ENCODE data around the gene PLCB1. TPM values are rescaled to one million over a fixed set of nuclear protein-coding genes. Genes with fewer than 3 reads are reported as not detected.

PLCB1 gene
- total RNA-seq, 1 donor from 2014 or later, result 10.7 TPM

GRCh38 chr20:8246716-8247115 is 114.7 kb downstream of the PLCB1 start:
- H3K27ac Mint-ChIP-seq (ENCODE audit: unreplicated experiment), result peak overlapping the region; percentile 21
- no peak for DNase-seq (ENCODE audit: low read depth)
- H3K9ac ChIP-seq (ENCODE audit: low read length), result no peak overlapping the region
- no peak overlapping the region for H3K4me3 ChIP-seq (ENCODE audit: insufficient read depth, low read depth, low read length)
- TF ChIP-seq CTCF (IDR thresholded peaks at IDR 0.05; ENCODE audit: insufficient read depth, low read depth, low read length), result no peak
- TF ChIP-seq EZH2 (IDR thresholded peaks at IDR 0.05; ENCODE audit: insufficient read depth, low read length), result no peak
- no peak overlapping the region for H2AFZ ChIP-seq (ENCODE audit: low read depth, low read length)
- no peaks in the 10 kb centered on the region for H3K9me3 ChIP-seq (ENCODE audit: insufficient read depth, low read depth, low read length)
- no peak overlapping the region for H3K4me2 ChIP-seq (ENCODE audit: low read length)
- peaks cover 18% of the 10 kb centered on the region for H3K4me1 Mint-ChIP-seq (ENCODE audit: low read depth, unreplicated experiment)
- no peak overlapping the region for H3K4me3 Mint-ChIP-seq (ENCODE audit: unreplicated experiment)
- no peaks in the 10 kb centered on the region for H3K79me2 ChIP-seq (ENCODE audit: insufficient read depth, low read length)
- H3K27ac ChIP-seq (ENCODE audit: low read depth, low read length), result no peak overlapping the region
- H3K27me3 Mint-ChIP-seq (ENCODE audit: low read depth, unreplicated experiment), result no peaks in the 10 kb centered on the region
- no peak for FAIRE-seq
- H3K9me3 Mint-ChIP-seq (ENCODE audit: unreplicated experiment), result no peaks in the 10 kb centered on the region
- no peaks in the 10 kb centered on the region for H3K27me3 ChIP-seq (ENCODE audit: insufficient read depth, low read length)
- H3K36me3 ChIP-seq (ENCODE audit: insufficient read depth, low read length), result no peaks in the 10 kb centered on the region
- no peaks in the 10 kb centered on the region for H3K4me1 ChIP-seq (ENCODE audit: insufficient read depth, low read length)
- no peaks in the 10 kb centered on the region for H3K36me3 Mint-ChIP-seq (ENCODE audit: low read depth, unreplicated experiment)
- H4K20me1 ChIP-seq (ENCODE audit: insufficient read depth, low read length), result no peaks in the 10 kb centered on the region

GRCh38 chr20:8248051-8248450 is 116.0 kb downstream of the PLCB1 start:
- no peak overlapping the region for H3K9ac ChIP-seq (ENCODE audit: low read length)
- no peak overlapping the region for H3K4me3 ChIP-seq (ENCODE audit: insufficient read depth, low read depth, low read length)
- no peaks in the 10 kb centered on the region for H3K9me3 Mint-ChIP-seq (ENCODE audit: unreplicated experiment)
- H3K79me2 ChIP-seq (ENCODE audit: insufficient read depth, low read length), result no peaks in the 10 kb centered on the region
- H4K20me1 ChIP-seq (ENCODE audit: insufficient read depth, low read length), result no peaks in the 10 kb centered on the region
- H3K27ac ChIP-seq (ENCODE audit: low read depth, low read length), result no peak overlapping the region
- no peaks in the 10 kb centered on the region for H3K36me3 ChIP-seq (ENCODE audit: insufficient read depth, low read length)
- TF ChIP-seq EZH2 (IDR thresholded peaks at IDR 0.05; ENCODE audit: insufficient read depth, low read length) (no peak), CTCF (IDR thresholded peaks at IDR 0.05; ENCODE audit: insufficient read depth, low read depth, low read length) (no peak)
- H3K27ac Mint-ChIP-seq (ENCODE audit: unreplicated experiment), result no peak overlapping the region
- no peaks in the 10 kb centered on the region for H3K4me1 ChIP-seq (ENCODE audit: insufficient read depth, low read length)
- no peak for FAIRE-seq
- peaks cover 21% of the 10 kb centered on the region for H3K4me1 Mint-ChIP-seq (ENCODE audit: low read depth, unreplicated experiment)
- H3K36me3 Mint-ChIP-seq (ENCODE audit: low read depth, unreplicated experiment), result no peaks in the 10 kb centered on the region
- H3K4me3 Mint-ChIP-seq (ENCODE audit: unreplicated experiment), result no peak overlapping the region
- H3K27me3 Mint-ChIP-seq (ENCODE audit: low read depth, unreplicated experiment), result no peaks in the 10 kb centered on the region
- H3K9me3 ChIP-seq (ENCODE audit: insufficient read depth, low read depth, low read length), result no peaks in the 10 kb centered on the region
- DNase-seq (ENCODE audit: low read depth), result no peak
- H3K4me2 ChIP-seq (ENCODE audit: low read length), result no peak overlapping the region
- no peak overlapping the region for H2AFZ ChIP-seq (ENCODE audit: low read depth, low read length)
- H3K27me3 ChIP-seq (ENCODE audit: insufficient read depth, low read length), result no peaks in the 10 kb centered on the region

- FAIRE-seq (no peak), DNase-seq (ENCODE audit: low read depth) (no peak)
- TF ChIP-seq CTCF (IDR thresholded peaks at IDR 0.05; ENCODE audit: insufficient read depth, low read depth, low read length) (no peak), EZH2 (IDR thresholded peaks at IDR 0.05; ENCODE audit: insufficient read depth, low read length) (no peak)
- Histone ChIP-seq H2AFZ (ENCODE audit: low read depth, low read length) (no peak overlapping the region), H3K9me3 (ENCODE audit: insufficient read depth, low read depth, low read length) (no peaks in the 10 kb centered on the region), H3K79me2 (ENCODE audit: insufficient read depth, low read length) (no peaks in the 10 kb centered on the region), H4K20me1 (ENCODE audit: insufficient read depth, low read length) (no peaks in the 10 kb centered on the region), H3K36me3 (ENCODE audit: insufficient read depth, low read length) (no peaks in the 10 kb centered on the region), H3K27ac (ENCODE audit: low read depth, low read length) (no peak overlapping the region), H3K4me1 (ENCODE audit: insufficient read depth, low read length) (no peaks in the 10 kb centered on the region), H3K4me2 (ENCODE audit: low read length) (no peak overlapping the region), H3K9ac (ENCODE audit: low read length) (no peak overlapping the region), H3K4me3 (ENCODE audit: insufficient read depth, low read depth, low read length) (no peak overlapping the region), H3K27me3 (ENCODE audit: insufficient read depth, low read length) (no peaks in the 10 kb centered on the region)
- Mint-ChIP-seq H3K27ac (ENCODE audit: unreplicated experiment) (no peak overlapping the region), H3K9me3 (ENCODE audit: unreplicated experiment) (no peaks in the 10 kb centered on the region), H3K4me3 (ENCODE audit: unreplicated experiment) (no peak overlapping the region), H3K27me3 (ENCODE audit: low read depth, unreplicated experiment) (no peaks in the 10 kb centered on the region), H3K36me3 (ENCODE audit: low read depth, unreplicated experiment) (no peaks in the 10 kb centered on the region), H3K4me1 (ENCODE audit: low read depth, unreplicated experiment) (peaks cover 17% of the 10 kb centered on the region)
Measured at GRCh38 chr20:8249634-8250033, 117.6 kb downstream of the PLCB1 start.

Data from astrocyte (in vitro differentiated cells and primary cell).